ENCODE results near the gene KDM3B.

KDM3B gene

DNA sequence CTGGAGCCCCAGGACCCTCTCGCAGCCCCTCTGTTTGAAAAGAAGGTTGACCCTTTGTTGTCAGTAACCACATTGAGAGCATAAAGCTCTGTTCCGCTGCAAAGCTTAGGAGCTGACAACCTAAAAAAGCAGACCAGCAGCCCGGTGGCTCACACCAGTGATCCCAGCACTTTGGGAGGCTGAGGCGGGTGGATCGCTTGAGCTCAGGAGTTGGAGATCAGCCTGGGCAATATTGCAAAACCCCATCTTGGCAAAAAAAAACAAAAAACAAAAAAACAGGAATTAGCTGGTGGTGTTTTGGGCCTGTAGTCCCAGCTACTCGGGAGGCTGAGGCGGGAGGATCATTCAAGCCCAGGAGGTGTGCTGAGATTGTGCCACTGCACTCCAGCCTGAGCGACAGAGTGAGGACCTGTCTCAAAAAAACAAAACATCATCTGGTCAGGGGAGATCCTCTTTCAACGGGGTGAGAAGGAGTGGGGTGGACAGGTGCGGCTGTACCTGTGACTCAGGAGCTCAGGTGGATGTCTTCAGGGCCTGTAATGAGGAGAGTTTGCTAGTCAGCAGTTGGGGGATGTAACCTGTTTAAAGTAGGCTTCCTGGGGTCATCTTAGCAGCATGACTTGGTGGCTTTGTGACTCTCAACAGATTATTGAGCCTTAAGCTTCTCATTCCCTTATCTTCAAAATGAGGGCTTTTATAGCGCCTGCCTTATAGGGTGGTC lies 85.7 kb downstream of the KDM3B start:
- ATAC-seq: no peak
- TF ChIP-seq, protein P1, sequence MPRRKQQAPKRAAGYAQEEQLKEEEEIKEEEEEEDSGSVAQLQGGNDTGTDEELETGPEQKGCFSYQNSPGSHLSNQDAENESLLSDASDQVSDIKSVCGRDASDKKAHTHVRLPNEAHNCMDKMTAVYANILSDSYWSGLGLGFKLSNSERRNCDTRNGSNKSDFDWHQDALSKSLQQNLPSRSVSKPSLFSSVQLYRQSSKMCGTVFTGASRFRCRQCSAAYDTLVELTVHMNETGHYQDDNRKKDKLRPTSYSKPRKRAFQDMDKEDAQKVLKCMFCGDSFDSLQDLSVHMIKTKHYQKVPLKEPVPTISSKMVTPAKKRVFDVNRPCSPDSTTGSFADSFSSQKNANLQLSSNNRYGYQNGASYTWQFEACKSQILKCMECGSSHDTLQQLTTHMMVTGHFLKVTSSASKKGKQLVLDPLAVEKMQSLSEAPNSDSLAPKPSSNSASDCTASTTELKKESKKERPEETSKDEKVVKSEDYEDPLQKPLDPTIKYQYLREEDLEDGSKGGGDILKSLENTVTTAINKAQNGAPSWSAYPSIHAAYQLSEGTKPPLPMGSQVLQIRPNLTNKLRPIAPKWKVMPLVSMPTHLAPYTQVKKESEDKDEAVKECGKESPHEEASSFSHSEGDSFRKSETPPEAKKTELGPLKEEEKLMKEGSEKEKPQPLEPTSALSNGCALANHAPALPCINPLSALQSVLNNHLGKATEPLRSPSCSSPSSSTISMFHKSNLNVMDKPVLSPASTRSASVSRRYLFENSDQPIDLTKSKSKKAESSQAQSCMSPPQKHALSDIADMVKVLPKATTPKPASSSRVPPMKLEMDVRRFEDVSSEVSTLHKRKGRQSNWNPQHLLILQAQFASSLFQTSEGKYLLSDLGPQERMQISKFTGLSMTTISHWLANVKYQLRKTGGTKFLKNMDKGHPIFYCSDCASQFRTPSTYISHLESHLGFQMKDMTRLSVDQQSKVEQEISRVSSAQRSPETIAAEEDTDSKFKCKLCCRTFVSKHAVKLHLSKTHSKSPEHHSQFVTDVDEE (CRISPR knock-in tag; IDR thresholded peaks at IDR 0.05): no peak
- TF ChIP-seq ZC3H10 (CRISPR knock-in tag; IDR thresholded peaks at IDR 0.05) (no peak), TOX (CRISPR knock-in tag; IDR thresholded peaks at IDR 0.05; ENCODE audit: borderline replicate concordance) (no peak), ZFP3 (CRISPR knock-in tag; IDR thresholded peaks at IDR 0.05) (no peak), RARB (CRISPR knock-in tag; IDR thresholded peaks at IDR 0.05) (no peak), POU6F1 (CRISPR knock-in tag; IDR thresholded peaks at IDR 0.05; ENCODE audit: borderline replicate concordance, low read depth) (no peak), PPARA (CRISPR knock-in tag; IDR thresholded peaks at IDR 0.05; ENCODE audit: borderline replicate concordance) (no peak), GLIS3 (CRISPR knock-in tag; IDR thresholded peaks at IDR 0.05) (no peak), BACH2 (CRISPR knock-in tag; IDR thresholded peaks at IDR 0.05; ENCODE audit: borderline replicate concordance) (no peak), ARNTL (CRISPR knock-in tag; IDR thresholded peaks at IDR 0.05; ENCODE audit: borderline replicate concordance, low read depth) (no peak), ZNF8 (CRISPR knock-in tag; IDR thresholded peaks at IDR 0.05) (no peak), CSDC2 (CRISPR knock-in tag; IDR thresholded peaks at IDR 0.05) (no peak), ZNF70 (CRISPR knock-in tag; IDR thresholded peaks at IDR 0.05) (no peak), OSR1 (CRISPR knock-in tag; IDR thresholded peaks at IDR 0.05) (no peak), ZNF565 (CRISPR knock-in tag; conservative IDR thresholded peaks at IDR 0.05; ENCODE audit: low read depth) (no peak), PATZ1 (CRISPR knock-in tag; IDR thresholded peaks at IDR 0.05; ENCODE audit: borderline replicate concordance) (no peak), ZFP30 (CRISPR knock-in tag; IDR thresholded peaks at IDR 0.05) (no peak), ISL1 (CRISPR knock-in tag; IDR thresholded peaks at IDR 0.05) (no peak), TCF4 (CRISPR knock-in tag; IDR thresholded peaks at IDR 0.05; ENCODE audit: borderline replicate concordance) (no peak)
- TF ChIP-seq, protein P2, sequence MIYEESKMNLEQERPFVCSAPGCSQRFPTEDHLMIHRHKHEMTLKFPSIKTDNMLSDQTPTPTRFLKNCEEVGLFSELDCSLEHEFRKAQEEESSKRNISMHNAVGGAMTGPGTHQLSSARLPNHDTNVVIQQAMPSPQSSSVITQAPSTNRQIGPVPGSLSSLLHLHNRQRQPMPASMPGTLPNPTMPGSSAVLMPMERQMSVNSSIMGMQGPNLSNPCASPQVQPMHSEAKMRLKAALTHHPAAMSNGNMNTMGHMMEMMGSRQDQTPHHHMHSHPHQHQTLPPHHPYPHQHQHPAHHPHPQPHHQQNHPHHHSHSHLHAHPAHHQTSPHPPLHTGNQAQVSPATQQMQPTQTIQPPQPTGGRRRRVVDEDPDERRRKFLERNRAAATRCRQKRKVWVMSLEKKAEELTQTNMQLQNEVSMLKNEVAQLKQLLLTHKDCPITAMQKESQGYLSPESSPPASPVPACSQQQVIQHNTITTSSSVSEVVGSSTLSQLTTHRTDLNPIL (CRISPR knock-in tag; IDR thresholded peaks at IDR 0.05; ENCODE audit: low read depth): no peak

- ATAC-seq: peak; percentile 77
- TF ChIP-seq TOX (CRISPR knock-in tag; IDR thresholded peaks at IDR 0.05; ENCODE audit: borderline replicate concordance) (no peak), CSDC2 (CRISPR knock-in tag; IDR thresholded peaks at IDR 0.05) (no peak), ZNF565 (CRISPR knock-in tag; conservative IDR thresholded peaks at IDR 0.05; ENCODE audit: low read depth) (no peak), ISL1 (CRISPR knock-in tag; IDR thresholded peaks at IDR 0.05) (no peak), TCF4 (CRISPR knock-in tag; IDR thresholded peaks at IDR 0.05; ENCODE audit: borderline replicate concordance) (no peak), ZNF70 (CRISPR knock-in tag; IDR thresholded peaks at IDR 0.05) (no peak), SNAI2 (CRISPR knock-in tag; IDR thresholded peaks at IDR 0.05) (no peak), PATZ1 (CRISPR knock-in tag; IDR thresholded peaks at IDR 0.05; ENCODE audit: borderline replicate concordance) (no peak), ZFP3 (CRISPR knock-in tag; IDR thresholded peaks at IDR 0.05) (no peak), ZFP30 (CRISPR knock-in tag; IDR thresholded peaks at IDR 0.05) (no peak), ZC3H10 (CRISPR knock-in tag; IDR thresholded peaks at IDR 0.05) (no peak), ARNTL (CRISPR knock-in tag; IDR thresholded peaks at IDR 0.05; ENCODE audit: borderline replicate concordance, low read depth) (no peak), PPARA (CRISPR knock-in tag; IDR thresholded peaks at IDR 0.05; ENCODE audit: borderline replicate concordance) (no peak), CSRNP3 (CRISPR knock-in tag; IDR thresholded peaks at IDR 0.05) (no peak), POU6F1 (CRISPR knock-in tag; IDR thresholded peaks at IDR 0.05; ENCODE audit: borderline replicate concordance, low read depth) (no peak), RARB (CRISPR knock-in tag; IDR thresholded peaks at IDR 0.05) (no peak)
- TF ChIP-seq, protein P2 (CRISPR knock-in tag; IDR thresholded peaks at IDR 0.05; ENCODE audit: low read depth): no peak
These were observed 86.4 kb downstream of the KDM3B start, which contains the start of gene REEP2 for GRCh38 chr5:138438724-138439476. REEP2 (plus strand) TSS chr5:138439057; CDS start chr5:138439209, 152 bp downstream.

Data from SK-N-SH treated with all-trans-retinoic acid at 6 μM for 48 hours (cell line).